NCI-H146 (cell line): ENCODE measurements around the gene WDR41.
A peak's percentile ranks its signal among the peaks of the same experiment; 100 is the strongest.

Source experiments
- DNase-seq: peaks from one replicate; lab custom pipeline; 2025; lab: John Stamatoyannopoulos, UW

Gene WDR41

DNA sequence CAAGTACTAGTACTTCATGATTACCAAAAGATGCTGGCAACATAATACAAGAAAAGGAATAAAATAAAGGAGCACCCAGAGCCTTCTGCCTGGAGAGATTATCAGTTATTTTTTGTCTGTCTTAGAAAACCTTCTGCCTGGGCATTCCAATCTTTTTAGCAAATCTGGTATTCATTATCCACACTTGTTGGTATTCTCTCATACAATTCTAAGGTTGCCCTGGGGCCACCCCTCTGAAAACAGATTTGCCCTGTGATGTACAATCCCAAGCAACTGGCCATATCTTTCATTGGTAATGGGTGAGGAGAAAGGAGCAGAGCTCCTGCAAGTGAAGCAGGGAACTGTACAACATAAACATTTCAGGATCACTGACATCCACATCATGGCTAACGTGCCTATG, 47.8 kb downstream of the WDR41 start:
- DNase-seq = no peak

DNA sequence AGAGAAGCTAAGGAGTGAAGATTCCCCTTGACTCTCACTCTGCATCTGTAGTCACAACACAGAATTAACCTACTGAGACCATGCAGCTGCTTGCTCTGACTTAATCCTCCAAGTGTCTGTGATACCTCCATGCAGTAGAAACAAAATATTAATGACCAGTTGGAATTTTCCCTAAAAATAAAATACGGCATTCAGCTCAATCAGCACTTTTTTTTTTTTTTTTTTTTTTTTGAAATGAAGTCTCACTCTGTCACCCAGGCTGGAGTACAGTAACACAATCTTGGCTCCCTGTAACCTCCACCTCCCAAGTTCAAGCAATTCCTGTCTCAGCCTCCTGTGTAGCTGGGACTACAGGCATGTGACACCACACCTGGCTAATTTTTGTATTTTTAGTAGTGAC, 48.4 kb downstream of the WDR41 start:
- DNase-seq = no peak

GRCh38 chr5:77438071-77438470, 54.0 kb downstream of the WDR41 start:
- no peak for DNase-seq

DNA sequence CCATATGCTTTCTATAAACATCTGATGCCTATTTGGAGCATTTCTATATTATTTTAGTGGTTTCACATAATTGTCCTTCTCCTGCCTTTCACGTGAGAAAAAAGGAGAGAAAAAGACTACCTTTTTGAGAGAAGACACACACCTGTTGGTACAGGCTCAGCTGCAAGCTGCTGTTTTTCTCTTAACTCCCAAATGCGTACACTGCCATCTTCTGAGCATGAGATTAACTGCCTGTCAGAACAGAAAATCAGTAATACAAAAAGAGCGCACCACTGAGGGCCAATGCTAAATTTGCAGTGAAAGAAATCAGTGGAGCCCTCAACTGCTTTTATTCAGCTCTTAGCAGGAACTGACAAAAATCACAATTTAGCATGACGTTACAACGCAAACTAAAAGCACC, 54.9 kb downstream of the WDR41 start:
- peak; percentile 17 for DNase-seq

- DNase-seq = no peak
Measured at GRCh38 chr5:77431719-77432118, 60.4 kb downstream of the WDR41 start.

DNA sequence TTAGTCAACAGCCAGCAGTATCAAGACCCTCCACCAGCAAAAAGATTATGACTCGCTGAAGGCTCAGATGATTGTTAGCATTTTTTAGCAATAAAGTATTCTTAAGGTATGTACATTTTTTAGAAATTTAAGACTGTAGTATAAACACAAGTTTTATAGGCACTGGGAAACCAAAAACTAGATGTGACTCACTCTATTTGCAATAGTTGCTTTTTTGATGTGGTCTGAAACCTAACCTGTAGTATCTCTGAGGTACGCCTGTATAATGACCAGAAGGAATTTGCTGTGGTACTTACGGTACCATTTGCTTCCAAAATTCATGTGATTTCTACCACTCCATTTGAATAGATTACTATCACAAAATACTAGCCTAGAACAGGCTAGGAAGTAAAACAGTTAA, 60.8 kb downstream of the WDR41 start:
- no peak for DNase-seq

DNA sequence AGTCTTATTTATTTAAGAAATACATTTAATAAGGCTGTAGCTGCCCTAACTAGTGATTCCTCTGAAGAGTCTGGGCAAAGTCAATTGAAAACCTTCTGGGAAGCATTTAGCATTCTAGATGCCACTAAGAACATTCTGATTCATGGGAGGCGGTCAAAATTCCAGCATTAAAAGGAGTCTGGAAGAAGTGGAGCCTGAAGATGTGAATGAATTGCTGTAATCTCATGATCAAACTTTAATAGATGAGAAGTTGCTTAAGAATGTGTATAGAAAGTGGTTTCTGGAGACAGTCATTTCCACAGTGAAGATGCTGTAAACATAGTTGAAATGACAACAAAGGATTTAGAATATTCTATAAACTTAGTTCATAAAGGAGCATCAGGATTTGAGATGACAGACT, 61.4 kb downstream of the WDR41 start:
- no peak for DNase-seq

DNA sequence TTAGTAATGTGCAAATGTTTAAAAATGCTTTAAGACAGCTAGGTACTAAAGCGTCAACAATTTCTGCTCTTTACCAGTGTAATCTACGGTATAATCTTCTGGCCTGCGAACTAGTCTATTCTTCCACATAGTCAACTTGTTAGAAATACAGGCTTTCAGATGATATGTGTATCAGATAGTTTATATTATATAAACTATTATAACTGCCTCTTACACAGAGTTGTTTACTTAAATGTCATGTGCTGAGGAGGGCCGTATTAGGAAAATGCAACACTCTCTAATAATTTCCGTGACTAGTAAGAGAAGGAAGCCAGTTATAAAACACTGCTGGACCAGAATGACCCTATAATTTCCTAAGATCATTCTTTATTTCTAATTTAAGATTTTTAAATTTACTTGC, 63.6 kb downstream of the WDR41 start:
- DNase-seq = no peak

DNA sequence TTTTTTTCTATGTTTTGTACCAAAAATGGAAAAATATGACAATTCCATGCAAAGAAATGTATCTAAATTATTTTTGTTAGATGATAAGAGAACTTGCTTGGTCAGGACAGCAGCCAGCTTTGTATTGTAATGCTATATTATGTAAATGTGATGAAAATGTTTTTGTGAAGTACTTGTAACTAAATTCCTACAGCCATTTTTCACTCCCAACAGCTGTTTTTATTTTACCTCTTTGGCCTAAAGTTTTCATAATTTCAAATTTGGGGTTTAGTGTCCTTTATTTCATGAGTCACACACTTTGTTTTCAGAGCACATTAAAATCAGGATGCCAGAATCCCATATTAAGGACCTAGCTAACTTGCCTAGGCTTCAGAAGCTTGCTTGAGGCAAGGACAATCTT, 64.1 kb downstream of the WDR41 start:
- no peak for DNase-seq

- no peak for DNase-seq
Measured at GRCh38 chr5:77426670-77427069, 65.4 kb downstream of the WDR41 start.

DNA sequence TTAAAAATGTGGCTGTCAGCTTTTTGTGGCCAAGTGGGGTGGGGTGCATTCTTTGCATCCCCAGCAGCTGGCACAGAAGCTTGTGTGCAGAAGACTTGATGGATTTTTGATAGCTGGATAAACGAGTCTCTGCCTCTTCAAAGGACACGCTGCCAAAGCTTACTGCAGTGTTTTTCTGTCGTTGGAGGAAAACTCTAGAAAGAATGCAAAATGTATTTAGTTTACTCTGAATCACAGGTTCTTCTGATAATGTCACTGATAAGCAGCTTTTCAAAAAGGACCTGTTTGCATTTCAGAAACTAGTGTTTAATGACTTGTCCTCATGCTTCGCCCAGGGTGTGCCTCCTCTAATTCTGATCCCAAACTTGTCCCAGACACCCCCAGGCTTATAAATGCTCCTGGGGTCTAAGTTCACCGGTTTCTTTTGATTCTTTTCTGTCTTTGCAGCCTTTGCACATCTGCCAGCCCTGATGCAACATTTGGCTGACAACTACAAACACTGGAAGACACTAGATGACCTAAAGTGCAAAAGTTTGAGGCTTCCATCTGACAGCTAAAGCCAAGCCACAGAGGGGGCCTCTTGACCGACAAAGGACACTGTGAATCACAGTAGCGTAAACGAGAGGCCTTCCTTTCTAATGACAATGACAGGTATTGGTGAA, 66.0 kb downstream of the WDR41 start:
- DNase-seq = no peak

DNA sequence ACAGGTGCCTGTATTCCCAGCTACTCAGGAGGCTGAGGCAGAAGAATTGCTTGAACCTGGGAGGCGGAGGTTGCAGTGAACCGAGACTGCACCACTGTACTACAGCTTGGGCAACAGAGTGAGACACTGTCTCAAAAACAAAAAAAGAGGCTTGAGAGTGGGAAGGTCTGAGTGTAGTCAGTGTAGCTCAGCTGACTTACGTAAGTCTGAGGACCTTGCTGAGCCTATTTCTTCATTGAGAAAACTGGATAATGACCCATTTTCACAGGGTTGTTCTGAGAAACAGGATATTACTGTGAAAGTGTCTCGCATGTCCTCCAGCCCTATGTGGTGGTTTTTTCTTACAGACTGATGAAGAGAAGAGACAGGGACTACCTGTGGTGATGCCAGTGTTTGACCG, 66.7 kb downstream of the WDR41 start:
- DNase-seq = no peak

DNA sequence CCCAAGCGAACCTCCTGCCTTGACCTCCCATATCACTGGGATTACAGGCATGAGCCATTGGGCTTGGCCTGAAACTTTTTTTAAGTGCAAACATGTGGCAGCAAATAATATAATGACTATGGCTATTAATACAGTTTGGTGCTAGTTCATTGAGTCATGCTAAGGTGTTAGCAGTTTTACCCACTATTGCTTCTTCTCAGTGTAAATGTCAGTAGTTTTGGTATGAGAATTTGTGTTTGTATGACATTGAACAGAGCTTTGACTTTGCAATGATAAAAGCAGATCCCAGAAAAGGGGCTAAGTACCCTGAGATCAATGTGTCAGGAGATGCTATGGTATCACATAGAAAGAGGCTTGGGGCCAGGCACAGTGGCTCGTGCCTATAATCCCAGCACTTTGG, 67.2 kb downstream of the WDR41 start:
- DNase-seq = no peak

GRCh38 chr5:77423022-77423750, 68.9 kb downstream of the WDR41 start:
- no peak for DNase-seq

DNA sequence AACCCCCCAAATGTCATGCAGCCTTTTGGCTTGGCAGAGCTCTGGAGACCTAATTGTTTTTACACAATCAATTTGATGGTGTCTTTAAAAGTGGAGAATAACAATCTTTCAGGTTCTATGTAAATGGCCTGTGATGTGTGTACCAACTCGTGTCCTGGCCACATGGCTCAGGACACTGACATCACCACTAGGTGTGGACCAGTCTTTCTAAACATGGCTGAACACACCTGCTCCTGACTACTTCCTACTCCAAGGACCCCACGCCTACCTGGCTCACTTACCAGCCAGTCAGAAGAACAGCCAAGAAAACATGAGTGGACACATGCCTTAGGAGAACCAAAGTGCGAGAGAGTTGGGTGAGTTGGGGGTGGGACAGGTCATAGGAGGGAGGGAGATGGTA, 71.2 kb downstream of the WDR41 start:
- no peak for DNase-seq

GRCh38 chr5:77419644-77420582, 72.2 kb downstream of the WDR41 start:
- DNase-seq = no peak

- DNase-seq = no peak
Measured at GRCh38 chr5:77418601-77419581, 73.2 kb downstream of the WDR41 start.

- DNase-seq = no peak
Measured at GRCh38 chr5:77418162-77418561, 74.0 kb downstream of the WDR41 start.

DNA sequence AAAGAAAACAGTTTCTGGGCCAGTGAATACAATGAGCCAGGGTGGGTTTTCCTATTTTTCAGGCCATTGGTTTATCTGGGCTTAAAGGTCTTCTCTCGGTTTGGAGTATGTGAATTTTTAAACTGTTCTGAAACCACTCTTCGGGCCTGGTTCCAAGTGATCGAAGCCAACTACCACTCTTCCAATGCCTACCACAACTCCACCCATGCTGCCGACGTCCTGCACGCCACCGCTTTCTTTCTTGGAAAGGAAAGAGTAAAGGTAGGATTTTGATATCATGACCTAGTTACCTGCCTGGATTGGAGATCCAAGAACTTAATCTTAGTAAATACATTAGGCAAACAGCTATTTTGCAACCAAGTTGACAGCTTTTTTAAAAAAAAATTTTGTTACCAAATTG, 79.1 kb downstream of the WDR41 start:
- DNase-seq = no peak

DNA sequence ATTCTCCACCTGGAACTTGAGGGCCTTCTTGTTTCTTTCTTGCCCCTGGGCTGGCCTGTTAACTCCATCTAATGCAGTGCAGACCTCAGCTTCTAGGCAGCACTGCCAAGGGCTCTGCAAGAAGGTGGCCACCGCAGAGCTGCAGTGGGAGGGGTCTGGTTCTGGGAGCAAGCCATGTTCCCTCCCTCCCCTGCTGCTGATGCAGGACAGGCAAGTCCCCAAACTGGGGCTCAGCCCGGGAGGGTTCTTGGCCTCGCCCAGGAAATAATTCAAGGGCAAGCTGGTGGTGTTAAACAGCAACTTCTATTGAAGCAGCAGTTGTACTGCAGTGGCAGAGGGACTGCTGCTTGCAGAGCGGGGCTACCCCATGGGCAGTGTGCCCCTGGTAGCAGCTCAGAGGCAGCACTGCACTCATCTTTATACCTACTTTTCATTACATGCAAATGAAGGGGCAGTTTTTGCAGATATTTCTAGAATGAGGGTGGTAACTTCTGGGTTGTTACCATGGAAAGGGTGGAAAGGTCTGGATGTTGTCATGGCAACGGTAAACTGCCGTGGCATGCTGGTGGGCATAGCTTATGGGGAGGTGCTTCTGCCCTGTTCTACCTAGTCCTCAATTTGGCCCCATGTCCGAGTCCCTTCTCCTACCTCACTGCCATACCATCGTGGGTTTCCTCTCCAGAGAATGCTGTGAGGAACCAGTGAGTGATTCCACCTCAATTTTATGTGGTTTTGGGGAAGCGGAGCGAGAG, 82.1 kb downstream of the WDR41 start:
- DNase-seq = no peak

GRCh38 chr5:77407152-77407551, 85.0 kb downstream of the WDR41 start:
- DNase-seq = no peak
